ENCODE results near the gene KANSL1. TPM values are rescaled to one million over a fixed set of nuclear protein-coding genes. Genes with fewer than 3 reads are reported as not detected.

Gene KANSL1
- total and polyA plus RNA-seq, 9 of the 15 experiments (the other 6 are each of a cell fraction or from before 2014, with no cell fraction given), result 3.6 to 55.4 (median 31.8) TPM

DNA sequence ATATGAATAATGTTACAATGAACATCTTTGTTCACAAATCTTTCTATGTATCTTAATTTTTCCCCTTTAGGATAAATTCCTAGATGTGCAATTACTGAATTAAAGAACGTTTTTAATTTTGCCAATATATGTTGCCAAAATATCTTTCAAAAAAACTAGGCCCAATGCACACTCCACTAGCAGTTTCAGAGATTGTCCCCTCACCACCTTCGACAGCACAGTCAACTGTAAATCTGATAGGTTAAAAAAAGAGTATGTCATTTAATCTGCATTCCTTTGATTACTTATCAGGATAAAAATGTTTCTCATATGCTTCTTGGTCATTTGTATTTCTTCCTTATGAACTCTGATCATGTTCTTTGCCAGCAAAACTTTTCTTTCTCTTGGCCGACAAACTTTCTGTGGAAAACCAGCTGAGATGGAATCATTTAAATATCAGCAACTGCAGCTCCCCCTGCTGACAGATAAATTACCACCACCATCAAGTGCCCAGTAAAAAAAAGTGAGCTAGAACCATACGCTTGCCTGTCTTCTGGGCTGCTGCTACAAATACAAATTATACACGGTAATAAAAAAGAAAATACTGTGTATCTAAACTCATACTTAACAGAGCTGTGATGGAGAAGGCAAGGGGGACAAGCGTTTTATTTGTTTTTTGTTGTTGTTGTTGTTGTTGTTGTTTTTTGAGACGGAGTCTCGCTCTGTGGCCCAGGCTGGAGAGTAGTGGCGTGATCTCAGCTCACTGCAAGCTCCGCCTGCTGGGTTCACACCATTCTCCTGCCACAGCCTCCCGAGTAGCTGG lies 19.6 kb upstream of the KANSL1 start (continued):
- TF ChIP-seq SMC3 (conservative IDR thresholded peaks at IDR 0.05; ENCODE audit: insufficient read depth, low read depth, low read length) (peak; percentile 67; the same call in 1 of the 2 replicates), ZNF133 (CRISPR knock-in tag; IDR thresholded peaks at IDR 0.05) (no peak), ZNF586 (CRISPR knock-in tag; conservative IDR thresholded peaks at IDR 0.05) (no peak), ETV6 (IDR thresholded peaks at IDR 0.05; ENCODE audit: borderline replicate concordance in 1 of 2, low read depth in 2 of 2, low read length in 1 of 2) (no peak), ETV6 (CRISPR knock-in tag; IDR thresholded peaks at IDR 0.05; ENCODE audit: borderline replicate concordance) (no peak), KLF6 (CRISPR knock-in tag; IDR thresholded peaks at IDR 0.05; ENCODE audit: borderline replicate concordance) (no peak), TGIF2 (CRISPR knock-in tag; IDR thresholded peaks at IDR 0.05) (no peak), COPS2 (conservative IDR thresholded peaks at IDR 0.05) (no peak), CBX3 (IDR thresholded peaks at IDR 0.05; ENCODE audit: borderline replicate concordance in 1 of 2, low read length in 2 of 2) (no peak), MAX (CRISPR knock-in tag; IDR thresholded peaks at IDR 0.05) (no peak), ZNF124 (CRISPR knock-in tag; IDR thresholded peaks at IDR 0.05) (no peak), DDX20 (tag; IDR thresholded peaks at IDR 0.05; ENCODE audit: low read depth) (no peak), ZBTB33 (CRISPR knock-in tag; IDR thresholded peaks at IDR 0.05) (no peak), FOXM1 (IDR thresholded peaks at IDR 0.05; ENCODE audit: low read depth) (0 out of 2 replicates have a peak, but pooled peaks have one; percentile 8), FOXM1 (CRISPR knock-in tag; IDR thresholded peaks at IDR 0.05; ENCODE audit: low read depth) (no peak), GATAD2B (IDR thresholded peaks at IDR 0.05; ENCODE audit: borderline replicate concordance) (no peak), ESRRA (IDR thresholded peaks at IDR 0.05; ENCODE audit: borderline replicate concordance, low read depth) (no peak), ARID1B (IDR thresholded peaks at IDR 0.05) (no peak), SMARCA5 (IDR thresholded peaks at IDR 0.05) (no peak), ZBTB5 (IDR thresholded peaks at IDR 0.05) (no peak), ZNF561 (CRISPR knock-in tag; conservative IDR thresholded peaks at IDR 0.05) (no peak)
- TF ChIP-seq, protein P1, sequence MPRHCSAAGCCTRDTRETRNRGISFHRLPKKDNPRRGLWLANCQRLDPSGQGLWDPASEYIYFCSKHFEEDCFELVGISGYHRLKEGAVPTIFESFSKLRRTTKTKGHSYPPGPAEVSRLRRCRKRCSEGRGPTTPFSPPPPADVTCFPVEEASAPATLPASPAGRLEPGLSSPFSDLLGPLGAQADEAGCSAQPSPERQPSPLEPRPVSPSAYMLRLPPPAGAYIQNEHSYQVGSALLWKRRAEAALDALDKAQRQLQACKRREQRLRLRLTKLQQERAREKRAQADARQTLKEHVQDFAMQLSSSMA (CRISPR knock-in tag; IDR thresholded peaks at IDR 0.05), result no peak
- TF ChIP-seq, protein P2, sequence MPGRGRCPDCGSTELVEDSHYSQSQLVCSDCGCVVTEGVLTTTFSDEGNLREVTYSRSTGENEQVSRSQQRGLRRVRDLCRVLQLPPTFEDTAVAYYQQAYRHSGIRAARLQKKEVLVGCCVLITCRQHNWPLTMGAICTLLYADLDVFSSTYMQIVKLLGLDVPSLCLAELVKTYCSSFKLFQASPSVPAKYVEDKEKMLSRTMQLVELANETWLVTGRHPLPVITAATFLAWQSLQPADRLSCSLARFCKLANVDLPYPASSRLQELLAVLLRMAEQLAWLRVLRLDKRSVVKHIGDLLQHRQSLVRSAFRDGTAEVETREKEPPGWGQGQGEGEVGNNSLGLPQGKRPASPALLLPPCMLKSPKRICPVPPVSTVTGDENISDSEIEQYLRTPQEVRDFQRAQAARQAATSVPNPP (IDR thresholded peaks at IDR 0.05; ENCODE audit: borderline replicate concordance, insufficient read depth, insufficient read length), result no peak

Data from K562 (cell line).